Astrocyte (in vitro differentiated cells and primary cell): Measurements from ENCODE around the gene NFATC3.

Experiments
- CTCF ChIP-seq: IDR thresholded peaks from 2 replicates; pipeline ENCODE4 v1.5.1; 2011; ENCODE audit warnings: low read depth, mild to moderate bottlenecking, inconsistent platforms, low read length, moderate library complexity; ENCODE audit not compliant: insufficient read depth
- EZH2 ChIP-seq: IDR thresholded peaks from 2 replicates; pipeline ENCODE4 v1.6.1; 2012; ENCODE audit warnings: mild to moderate bottlenecking, low read length, inconsistent platforms; ENCODE audit not compliant: insufficient read depth

- TF ChIP-seq CTCF (no peak), EZH2 (no peak)
These were observed 174.0 kb downstream of the NFATC3 start for GRCh38 chr16:68259007-68259825.
